Measurements from ENCODE around the gene MTCL1. TPM values are rescaled to one million over a fixed set of nuclear protein-coding genes. Genes with fewer than 3 reads are reported as not detected.

Gene MTCL1
- total and polyA plus RNA-seq, 9 of the 15 experiments (the other 6 are each of a cell fraction or from before 2014, with no cell fraction given), result 0.21 to 7.4 (median 3.7) TPM

DNA sequence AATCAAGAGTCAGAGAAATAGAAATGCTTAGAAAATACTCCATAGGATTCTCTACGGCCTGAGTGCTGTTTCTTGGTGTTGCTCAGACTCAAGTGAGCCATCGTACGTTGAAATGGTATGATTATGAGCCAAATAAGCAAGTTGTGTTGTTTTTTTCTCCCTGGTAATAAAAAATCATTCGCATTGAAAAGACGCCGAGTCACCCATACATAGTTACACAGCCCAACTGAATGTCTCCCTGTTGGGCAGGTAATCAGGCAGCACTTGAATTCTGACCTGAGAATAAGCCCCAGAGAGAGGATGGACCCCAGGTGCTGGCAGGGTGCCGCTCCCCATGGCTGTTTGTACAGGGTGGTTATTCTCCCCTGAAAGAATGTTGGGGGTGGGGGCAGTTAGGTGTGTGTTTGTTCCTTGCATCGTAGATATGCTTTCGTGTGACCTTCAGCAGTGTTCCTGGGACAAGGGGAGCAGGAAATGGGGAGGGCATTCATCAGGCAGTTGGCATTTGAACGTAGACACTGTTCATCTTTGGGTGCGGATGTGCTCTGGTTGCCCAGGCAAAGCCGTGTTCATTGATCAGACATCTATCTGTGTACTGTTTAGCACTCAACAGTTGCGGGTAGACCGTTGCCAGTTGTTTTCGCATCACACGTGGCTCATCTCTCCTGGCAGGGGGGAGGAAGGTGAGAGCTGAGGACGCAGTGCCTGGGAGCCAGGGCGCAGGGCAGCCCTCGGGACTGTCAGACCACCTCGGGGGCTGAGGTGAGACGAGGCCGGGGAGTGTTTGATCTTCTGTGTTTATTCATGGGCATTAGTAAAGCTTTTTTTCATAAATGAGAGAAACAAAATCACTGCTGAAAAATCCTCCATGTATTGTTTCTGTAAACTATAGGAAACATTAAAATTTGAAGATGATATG lies 27.3 kb downstream of the MTCL1 start (continued):
- no peak for TF ChIP-seq GABPB2 (CRISPR knock-in tag; conservative IDR thresholded peaks at IDR 0.05)
- TF ChIP-seq ZBTB7A (IDR thresholded peaks at IDR 0.05; ENCODE audit: borderline replicate concordance, control insufficient read depth, low read depth, low read length), result no peak

DNA sequence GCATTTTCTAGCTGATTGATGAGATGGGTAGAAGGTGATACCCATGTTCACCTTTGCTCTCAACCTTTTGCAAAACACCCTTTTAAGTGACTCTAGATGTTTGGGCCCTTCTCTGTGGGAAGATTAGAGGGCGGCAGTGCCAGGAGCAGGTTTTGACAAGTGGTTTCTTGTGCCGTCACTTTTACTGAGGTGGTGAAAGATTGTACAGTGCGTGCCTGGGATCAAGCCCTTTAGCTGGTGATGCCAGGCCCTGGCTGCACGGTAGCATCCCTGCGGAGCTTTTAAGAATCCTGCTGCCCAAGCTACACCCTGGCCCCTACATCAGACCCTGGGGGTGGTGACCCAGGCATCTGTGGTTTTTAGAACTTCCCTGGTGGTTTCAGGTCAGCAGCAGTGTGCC lies 29.1 kb downstream of the MTCL1 start:
- H3K9ac ChIP-seq (ENCODE audit: insufficient read depth in 1 of 2, low read depth in 2 of 2, low read length in 2 of 2), result no peak overlapping the region
- no peak overlapping the region for H3K4me2 ChIP-seq (ENCODE audit: insufficient read depth, low read length)
- H3K27me3 ChIP-seq (ENCODE audit: control insufficient read depth in 2 of 2, insufficient read depth in 2 of 2, low read length in 2 of 2), result no peaks in the 10 kb centered on the region
- TF ChIP-seq BRCA1 (IDR thresholded peaks at IDR 0.05) (no peak), BRCA1 (CRISPR knock-in tag; IDR thresholded peaks at IDR 0.05) (no peak), ZKSCAN1 (IDR thresholded peaks at IDR 0.05; ENCODE audit: low read depth, low read length) (no peak), MYBL2 (IDR thresholded peaks at IDR 0.05; ENCODE audit: low read depth) (no peak), MYBL2 (CRISPR knock-in tag; IDR thresholded peaks at IDR 0.05; ENCODE audit: borderline replicate concordance) (no peak), ETV5 (CRISPR knock-in tag; IDR thresholded peaks at IDR 0.05; ENCODE audit: low read depth) (no peak), SRSF9 (IDR thresholded peaks at IDR 0.05; ENCODE audit: borderline replicate concordance, low read depth, low read length) (no peak), PHF20 (IDR thresholded peaks at IDR 0.05; ENCODE audit: partially characterized antibody) (no peak), MAZ (CRISPR knock-in tag; conservative IDR thresholded peaks at IDR 0.05 in 1 of 2, IDR thresholded peaks at IDR 0.05 in 1 of 2) (no peak), MED1 (CRISPR knock-in tag; IDR thresholded peaks at IDR 0.05; ENCODE audit: borderline replicate concordance) (no peak), BCL6 (CRISPR knock-in tag; IDR thresholded peaks at IDR 0.05) (no peak), ZNF175 (CRISPR knock-in tag; IDR thresholded peaks at IDR 0.05; ENCODE audit: low read depth) (no peak), CEBPB (tag; IDR thresholded peaks at IDR 0.05) (no peak), KAT7 (CRISPR knock-in tag; IDR thresholded peaks at IDR 0.05; ENCODE audit: borderline replicate concordance) (no peak)
- H3K4me1 ChIP-seq (replicated peaks in 1 of 2; ENCODE audit: control insufficient read depth in 2 of 2, insufficient read depth in 2 of 2, low read length in 2 of 2), result peaks cover 13 to 16% of the 10 kb centered on the region in 2 experiments; a peak in 4 of 5 replicates
- CTCF ChIA-PET (ENCODE audit: low intra/inter-chr PET ratio), result no interaction called here
- POLR2A ChIA-PET, result no interaction called here
- ATAC-seq, result no peak
- no peak for FAIRE-seq
- no peaks in the 10 kb centered on the region for H4K20me1 ChIP-seq (replicated peaks; ENCODE audit: control insufficient read depth, insufficient read depth, low read length)
- no peak overlapping the region for H3K4me3 ChIP-seq
- no peak overlapping the region for H2AFZ ChIP-seq (ENCODE audit: low read depth, low read length)
- no peak for DNase-seq (ENCODE audit: extremely low read depth in 1 of 4, low spot score in 3 of 4)
- H3K27ac ChIP-seq (ENCODE audit: extremely low read depth, low read depth, low read length), result no peak overlapping the region
- H3K9me1 ChIP-seq (ENCODE audit: control insufficient read depth, insufficient read depth, low read length), result no peaks in the 10 kb centered on the region
- in situ Hi-C loops (cut with MboI) (no loop called here), intact Hi-C loops (cut with micrococcal nuclease) (no loop called here)
- H3K9me3 ChIP-seq (replicated peaks; ENCODE audit: control insufficient read depth, insufficient read depth, low read depth, low read length), result no peaks in the 10 kb centered on the region
- 43% methylated on average over 5 of the region's 5 CpGs for WGBS (ENCODE audit: insufficient coverage, low coverage, missing lambda C conversion rate)
- no TSS peak for BruUV-seq (replicated peaks)
- H3K79me2 ChIP-seq (ENCODE audit: control insufficient read depth, insufficient read depth, low read length), result no peaks in the 10 kb centered on the region
- no peaks in the 10 kb centered on the region for H3K36me3 ChIP-seq (ENCODE audit: control insufficient read depth, insufficient read depth, low read length)

Data from K562 (cell line).